HS-27A (cell line): ENCODE measurements around the gene HHAT.

Experiments used
- DNase-seq: peaks from one replicate; pipeline ENCODE4 v3.0.0-alpha.2; 2012; ENCODE audit warnings: low read depth, missing footprints

HHAT gene

DNA sequence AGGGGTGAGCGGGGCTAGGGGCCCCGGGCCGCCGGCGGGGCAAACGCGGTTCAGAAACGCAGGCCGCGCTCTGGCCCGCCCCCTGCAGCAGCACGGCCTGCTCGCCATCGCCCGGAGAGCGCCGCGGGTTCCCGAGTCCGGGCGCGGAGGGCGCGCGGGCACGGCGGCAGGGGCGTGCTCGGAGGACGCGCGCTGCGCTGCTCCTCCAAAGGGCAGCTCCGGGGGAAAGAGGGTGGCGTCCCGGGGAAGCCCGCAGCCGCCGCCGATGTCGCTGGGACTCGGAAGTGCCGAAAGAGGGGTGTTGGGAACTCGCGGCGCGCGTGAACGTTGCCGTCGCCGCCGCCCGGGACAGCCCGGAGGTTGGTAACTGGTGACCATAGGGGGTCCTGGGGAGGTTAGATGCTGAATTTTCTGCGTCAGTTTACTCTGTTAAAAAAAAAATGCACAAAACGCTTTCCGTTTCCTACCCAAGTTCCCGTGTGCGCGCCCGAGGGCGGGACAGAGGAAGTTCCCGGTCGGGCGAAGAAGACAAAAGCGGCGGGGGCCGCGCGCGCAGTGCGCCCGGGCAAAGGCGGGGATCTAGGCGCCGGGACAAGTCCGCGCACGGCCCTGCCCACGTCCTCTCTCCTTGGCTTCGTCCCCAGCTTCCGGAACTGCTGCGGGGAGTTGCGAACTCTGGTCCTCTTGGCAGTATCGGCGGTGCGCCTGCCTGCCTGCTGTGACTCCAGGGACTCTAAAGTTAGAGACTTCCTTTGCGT lies at the start of gene HHAT:
Gene HHAT (plus strand): TSS at position 157 of the 758 bp plus-strand sequence. CDS start 20,074 bp downstream, outside the sequence.
- DNase-seq = peak; percentile 56

DNA sequence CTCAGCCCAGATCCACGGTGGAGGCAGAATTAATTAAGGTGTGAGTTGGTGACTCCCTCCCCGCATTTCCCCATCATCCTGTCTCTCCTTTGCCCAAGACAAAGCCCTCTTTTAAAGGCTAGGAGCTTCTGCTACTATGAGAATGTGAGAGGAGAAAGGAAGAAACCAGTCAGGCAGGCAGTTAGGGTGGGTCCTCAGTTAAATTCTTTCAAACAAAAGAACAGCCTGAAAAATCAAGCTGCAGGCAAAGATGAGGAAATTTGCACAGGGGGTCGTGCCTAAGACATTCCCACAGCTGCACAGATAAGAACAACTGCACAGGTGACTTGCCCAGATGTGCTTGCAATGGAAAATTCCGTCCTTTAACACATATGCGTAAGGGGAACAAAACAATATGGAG lies 48.5 kb upstream of the HHAT start:
- no peak for DNase-seq

DNA sequence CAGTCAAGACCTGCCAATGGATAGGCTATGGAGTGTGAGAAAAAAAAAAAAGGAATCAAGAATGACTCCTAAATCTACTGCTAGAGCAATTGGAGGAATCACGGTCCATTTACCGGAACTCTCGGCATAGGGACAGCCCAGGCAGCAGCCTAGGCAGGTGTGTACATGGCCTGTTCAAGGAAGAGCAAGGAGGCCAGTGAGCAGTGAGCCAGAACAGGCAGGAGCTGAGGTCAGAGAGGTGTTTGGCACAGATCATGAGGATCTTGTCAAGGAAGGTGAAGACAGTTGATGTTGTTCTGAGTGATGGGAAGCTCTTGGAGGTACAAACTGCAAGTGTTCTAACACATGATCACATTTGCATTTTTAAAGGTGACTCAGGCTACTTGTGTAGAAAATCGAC lies 40.6 kb upstream of the HHAT start:
- no peak for DNase-seq

DNA sequence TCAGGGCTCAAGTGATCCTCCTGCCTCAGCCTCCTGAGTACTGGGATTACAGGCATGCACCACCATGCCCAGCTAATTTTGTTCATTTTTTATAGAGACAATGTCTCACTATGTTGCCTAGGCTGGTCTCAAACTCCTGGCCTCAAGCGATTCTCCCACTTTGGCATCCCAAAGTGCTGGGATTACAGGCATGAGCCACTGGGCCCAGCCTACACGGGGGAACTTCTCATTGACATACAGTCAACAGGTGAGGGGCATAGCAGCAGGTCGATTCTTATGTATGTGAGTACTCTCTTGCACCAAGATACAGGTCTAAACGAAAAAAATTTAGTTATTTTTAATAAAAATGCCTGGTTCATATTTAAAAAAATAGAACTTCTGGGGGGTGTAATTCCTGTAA lies 39.5 kb upstream of the HHAT start:
- DNase-seq = no peak

DNA sequence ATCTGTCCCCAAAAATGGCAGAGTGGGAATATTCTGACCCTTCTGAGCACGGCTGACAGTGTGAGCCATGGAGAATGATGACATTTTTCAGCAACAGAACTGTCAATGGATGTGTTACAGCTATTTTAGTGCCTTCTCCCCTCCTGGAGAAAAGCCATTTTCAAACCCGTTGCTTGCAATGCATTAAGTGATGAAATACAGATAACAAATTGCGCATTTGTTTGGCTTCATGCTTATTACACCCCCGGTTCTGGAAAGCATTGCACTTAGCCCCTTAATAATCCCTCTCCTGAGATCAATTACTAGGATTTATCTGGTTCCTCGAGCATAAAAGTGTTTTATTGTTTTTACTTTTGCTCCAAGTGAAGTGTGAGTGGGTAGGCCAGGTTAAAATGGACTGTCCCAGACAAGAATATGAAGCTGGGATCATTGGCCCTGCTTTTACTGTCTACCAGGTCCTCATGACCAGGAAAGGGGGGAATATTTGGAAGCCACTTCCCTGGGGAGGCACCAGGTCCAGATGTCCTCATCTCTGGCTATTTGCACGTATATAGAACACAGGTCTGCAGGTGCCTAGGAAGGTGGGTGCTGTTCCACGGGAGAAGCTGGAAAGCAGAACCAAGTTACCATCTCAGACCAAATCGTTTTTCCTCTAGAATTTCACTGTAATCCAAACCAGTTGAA lies 37.5 kb upstream of the HHAT start:
- no peak for DNase-seq

DNA sequence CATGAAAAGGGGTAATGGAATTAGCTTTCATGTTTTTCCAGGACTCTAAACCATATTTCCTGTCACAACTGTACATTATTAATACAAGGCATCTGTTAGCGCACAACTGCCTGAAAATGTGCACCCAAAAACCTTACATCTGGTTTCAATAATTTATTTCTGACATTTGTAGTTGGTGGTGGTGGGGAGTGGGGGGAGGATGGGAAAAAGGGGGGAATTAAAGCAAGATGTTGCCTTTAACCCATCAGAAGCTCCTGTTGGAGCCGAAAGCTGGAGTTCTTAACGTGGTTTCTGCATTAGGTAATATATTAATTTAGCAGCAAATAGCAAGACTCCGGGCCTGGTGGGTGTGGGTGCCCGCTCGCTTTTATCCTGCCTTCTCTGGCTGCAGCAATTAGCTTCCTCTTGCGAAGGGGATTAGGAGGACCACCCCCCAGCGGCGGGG lies 36.9 kb upstream of the HHAT start:
- DNase-seq = no peak

DNA sequence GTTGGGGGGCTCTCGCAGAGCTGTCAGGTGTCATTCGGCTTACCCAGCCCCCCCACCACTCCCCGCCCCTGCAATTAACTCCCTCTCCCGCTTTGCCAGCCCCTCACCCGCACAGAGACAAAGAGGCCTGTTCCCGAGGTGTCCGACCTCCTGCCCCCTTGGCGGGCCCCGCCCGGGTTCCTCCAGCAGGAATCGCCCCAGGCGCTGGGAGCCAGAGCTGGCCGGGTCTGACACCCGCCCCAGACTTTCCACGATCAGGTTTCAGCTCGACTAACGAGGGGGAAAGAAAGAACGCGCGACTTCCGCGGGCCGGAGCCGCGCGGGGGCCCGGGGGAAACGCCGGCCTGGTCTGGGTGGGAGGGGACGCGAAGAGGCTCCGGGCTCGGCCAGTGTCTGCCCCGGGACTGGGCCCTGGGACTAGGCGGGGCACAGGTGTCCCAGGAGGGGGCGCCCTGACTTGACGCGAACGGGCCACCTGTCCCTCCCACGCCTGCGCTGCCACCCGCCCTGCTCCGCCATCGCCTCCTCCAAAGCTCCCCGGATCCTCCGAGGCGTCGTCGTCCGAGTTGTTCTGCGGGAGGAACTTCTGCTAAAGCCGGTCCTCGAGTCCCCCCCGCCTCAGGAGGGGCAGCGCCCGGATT lies 36.4 kb upstream of the HHAT start:
- no peak for DNase-seq

DNA sequence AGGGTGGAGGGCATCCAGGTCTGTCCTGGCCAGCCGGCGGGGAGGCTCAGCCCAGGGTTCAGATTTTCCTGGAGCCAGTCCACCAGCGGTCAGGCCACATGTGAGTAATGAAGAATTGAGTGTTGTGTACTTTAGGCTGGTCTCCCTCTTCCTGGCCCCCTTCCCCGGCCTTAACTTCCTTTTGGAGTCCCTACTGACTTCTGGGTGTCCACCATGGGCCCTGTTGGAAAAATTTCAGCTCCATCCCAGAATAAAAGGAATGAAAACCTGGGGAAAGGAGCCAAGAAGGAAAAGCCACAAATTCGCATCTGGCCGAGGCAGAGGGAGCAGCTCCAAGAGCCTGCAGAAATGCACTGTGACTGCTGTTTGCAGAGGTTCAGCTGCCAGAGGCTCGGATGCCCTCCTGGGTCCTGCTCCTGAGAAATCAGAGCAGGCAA lies 35.5 kb upstream of the HHAT start:
- DNase-seq = no peak

DNA sequence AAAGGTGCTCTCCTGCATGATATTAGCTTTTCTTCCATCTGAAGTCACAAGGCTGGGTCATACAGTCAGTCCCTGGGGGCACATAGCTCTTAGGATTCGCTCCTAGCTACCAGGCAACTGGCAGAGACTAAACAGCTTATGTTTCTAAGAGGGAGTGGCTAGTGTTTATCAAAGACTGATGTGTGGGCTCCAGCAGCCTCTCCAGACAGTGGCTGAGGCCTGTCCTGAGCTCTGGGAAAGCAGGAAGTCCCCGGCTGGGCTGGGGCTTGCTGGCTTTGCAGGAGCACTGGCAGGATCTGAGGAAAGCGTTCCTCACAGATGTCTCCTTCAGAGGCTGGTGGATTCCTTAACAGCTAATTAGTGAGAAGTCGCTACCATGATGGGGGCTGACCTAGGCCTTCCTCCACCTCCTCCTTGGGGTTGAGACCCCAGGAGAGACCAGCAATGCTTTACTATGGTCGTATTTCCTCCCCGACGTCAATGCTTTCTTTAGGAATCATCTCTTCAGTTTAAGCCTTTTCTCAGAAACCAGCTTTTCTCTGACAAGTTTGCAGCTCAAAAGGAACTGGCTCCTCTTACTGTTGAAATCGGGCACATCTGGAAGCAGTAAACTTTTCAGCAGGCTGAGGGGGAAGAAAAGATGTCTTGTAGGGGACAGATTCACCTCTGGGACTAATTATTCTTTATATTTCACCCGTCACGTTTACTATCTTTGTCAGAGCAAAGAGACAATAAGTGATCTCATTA lies 33.5 kb upstream of the HHAT start:
- no peak for DNase-seq

DNA sequence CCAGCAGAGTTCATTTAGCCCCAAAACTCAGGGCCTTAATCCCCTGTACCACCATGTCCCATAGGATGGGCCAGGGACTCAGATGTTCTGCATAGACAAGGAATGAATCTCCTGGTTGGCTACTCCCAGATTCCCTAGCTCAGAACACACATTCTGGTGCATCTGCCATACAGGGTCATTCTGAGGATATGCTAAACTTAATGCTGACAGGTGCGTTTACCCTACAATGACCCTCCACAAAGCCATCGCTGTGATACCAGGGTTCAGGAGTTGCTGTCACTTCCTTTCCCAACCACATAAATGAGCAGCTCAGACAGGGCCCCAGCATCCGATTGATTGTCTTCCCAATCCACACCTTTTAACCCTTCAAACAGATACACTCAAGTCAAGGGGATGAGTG lies 32.0 kb upstream of the HHAT start:
- DNase-seq = no peak

DNA sequence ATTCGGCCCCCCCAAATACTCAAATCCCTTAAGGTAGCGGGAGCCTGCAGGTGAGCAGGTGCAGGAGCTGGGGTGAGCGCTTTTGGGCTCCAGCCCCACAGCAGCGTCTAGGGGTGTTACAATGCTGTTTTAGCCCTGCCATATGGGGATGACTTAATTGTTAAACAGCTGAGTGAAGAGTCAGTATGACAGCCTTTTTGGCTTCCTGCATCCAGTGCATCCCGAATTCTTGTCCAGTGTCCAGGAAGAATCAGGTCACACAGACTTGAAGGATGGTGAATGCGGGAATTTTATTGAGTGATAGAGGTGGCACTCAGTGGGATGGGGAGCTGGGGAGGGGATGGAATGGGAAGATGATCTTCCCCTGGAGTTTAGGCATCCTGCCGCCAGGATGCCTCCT lies 30.4 kb upstream of the HHAT start:
- DNase-seq = no peak

DNA sequence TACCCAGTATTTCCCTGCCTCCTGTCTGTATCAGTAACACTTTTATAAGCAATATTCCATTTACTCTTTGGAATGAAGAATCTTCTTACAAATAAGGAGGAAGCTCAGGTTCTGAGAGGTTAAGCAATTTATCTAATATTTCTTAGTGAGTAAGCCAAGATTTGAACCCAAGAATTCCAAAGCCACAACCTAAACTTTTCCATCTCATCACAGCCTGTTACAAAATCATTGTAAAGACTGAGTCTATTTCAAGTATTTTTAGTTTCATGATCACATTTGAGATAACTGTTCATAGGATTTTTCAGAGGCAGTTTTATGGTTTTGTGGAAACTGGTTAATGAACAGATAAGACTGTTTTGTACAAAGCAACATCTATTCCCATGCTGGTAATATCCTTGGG lies 29.8 kb upstream of the HHAT start:
- no peak for DNase-seq

DNA sequence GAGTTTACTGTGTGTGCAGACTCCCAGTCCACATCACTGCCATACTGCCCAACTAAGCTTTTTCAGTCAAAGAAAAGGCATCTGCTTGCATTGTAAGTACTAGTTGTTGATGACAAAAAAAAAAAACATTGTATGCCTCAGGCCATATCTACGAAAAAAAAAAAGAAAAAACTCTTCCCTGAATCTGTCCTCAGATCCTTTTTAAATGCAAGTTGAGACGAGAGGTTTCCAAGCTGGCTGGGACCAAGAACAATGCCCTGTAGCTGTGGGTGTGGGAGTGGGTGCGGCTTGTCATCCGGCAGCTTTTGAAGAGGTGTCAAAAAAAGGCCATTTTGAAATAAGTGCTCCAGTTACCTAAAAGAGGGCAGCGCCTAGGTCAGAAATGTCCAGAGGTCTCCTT lies 29.2 kb upstream of the HHAT start:
- DNase-seq = no peak

DNA sequence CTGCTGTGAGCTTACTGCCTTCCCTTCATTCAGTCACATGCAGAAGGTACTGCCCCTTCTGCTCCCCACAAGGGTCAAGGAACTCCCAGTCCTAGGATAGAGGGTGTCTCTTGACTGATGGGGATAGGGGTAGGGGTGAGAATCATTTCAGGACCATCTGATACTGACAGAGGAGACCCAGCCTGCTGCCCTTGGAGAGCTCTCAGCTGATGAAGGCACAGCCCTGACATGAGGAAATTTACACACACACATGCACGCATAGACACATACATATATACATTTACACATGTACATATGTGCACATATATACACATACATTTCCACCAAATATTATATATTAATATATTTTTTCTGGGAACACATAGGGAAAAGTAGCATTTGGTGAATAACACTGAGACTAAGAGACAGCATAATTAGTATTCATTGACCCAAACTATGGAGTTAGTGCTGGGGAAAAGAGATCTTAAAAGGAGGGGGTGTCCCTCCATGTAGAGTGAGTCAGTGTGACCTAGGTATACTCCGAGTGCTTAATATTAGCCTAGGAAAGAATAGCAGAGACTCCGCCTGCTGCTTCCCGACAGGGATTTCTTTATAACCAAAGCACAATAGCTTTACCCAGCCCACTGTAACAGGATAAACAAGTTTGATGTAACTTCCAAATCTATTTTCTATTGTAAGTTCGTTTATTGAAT lies 27.6 kb upstream of the HHAT start:
- DNase-seq = no peak

DNA sequence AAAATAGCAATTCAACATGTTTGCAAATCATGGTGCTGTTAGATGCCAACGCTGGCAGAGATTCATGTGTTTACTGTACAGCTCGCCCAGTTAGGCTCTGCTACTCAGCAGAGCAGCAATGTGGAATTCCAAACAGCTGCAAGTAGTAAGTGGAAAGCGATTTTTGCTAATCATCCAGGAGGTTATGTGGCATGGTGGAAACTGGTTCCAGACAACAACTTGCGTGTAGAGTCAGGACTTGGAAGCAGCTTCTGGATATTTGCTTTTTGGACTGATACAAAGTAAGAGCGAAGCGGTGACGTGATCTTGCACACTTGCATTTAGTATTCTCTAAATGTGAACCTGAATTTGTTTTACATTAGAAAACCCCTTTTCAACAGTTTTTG lies 27.1 kb upstream of the HHAT start:
- no peak for DNase-seq

DNA sequence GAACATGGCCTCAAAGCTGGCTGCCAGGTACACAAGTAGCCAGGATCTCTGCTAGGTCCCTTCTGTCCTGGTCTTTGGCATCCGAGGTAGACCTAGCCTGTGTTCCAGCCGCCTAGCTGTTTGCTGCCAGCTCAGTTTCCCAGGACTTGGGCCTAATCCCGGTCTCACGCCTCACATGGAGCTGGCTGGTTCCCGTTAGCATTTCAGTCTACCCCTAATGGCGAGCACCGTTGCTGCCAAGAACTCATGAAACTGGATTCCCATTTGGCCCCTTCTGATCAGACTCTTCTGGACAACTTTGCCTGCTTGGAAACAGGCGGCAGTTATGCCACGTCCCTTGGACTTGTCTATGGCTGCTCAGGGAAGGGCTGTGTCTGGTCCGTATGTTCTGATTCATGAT lies 26.2 kb upstream of the HHAT start:
- DNase-seq = no peak

DNA sequence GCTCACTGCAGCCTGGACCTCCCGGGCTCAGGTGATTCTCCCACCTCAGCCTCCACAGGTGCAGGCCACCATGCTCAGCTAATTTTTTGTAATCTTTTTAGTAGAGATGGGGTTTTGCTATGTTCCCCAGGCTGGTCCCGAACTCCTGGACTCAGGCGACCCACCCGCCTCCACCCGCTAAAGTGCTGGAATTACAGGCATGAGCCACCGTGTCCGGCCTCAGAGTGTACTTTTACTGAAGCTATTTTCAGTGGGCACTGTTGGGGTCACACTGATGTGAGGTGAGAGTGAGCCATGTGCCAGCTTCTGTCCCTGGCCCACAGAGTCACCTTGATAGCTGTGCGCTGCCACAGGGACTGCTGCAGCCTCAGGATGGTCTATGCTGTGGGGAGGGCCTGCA lies 25.3 kb upstream of the HHAT start:
- no peak for DNase-seq

DNA sequence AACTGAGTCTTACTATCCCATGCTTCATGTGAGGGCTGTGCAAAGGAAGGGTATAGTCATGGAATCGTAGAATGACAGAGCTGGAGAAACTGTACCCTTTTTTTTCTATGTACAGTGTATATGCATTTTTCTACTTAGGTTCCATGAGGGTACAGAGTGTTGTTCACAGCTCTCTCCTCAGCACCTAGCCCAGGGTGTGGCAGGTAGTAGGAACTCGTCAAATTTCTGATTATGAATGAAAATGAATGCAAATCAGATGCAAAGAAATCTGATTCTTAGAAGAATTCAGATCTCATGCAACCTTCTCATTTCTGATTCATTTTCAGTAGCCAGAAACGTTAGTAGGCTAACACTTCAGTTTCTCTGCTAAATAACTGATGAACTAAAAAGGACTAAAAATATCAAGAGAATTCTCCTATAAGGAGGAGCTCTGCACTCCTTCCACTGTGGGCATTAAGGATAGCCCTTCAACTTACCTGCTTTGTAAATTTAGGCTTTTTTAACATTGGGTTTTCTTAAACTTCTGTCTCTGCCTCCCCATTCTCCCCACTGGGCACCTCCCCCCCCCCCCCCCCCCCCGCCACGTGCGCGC lies 18.0 kb upstream of the HHAT start:
- DNase-seq = no peak

DNA sequence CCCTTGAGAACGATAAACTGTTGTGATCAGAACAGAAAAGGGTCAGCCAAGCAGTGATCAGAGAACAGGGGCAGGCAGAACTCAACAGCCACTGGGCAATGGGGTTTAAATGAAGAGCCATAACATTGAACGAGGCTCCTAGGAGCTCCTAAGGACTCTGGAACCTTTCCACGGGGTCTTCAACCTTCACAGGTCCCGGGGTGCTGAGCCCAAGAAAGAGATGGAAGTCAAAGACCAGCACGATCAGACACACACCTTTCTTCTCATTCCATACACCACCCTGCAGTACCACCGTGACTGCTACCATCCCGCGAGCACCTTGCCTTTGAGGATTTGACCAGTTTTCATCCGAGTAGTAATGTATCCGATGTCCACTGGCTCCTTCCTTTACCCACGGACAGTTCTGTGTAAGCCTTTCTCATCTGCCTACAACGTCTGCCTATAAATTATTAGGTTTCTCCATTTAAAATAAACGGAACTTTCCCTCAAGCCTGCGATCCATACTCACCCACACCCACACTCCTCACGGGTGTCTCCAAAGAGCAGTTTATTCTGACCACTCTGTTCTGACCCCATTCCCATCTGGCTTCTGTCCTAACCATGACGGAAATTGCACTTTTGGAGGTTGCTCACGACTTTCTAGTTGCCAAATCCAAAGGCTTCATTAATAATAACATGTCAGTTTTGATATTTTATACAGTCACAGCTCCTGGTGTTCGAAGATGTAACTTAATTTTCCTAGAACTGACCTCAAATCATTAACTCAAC lies 16.8 kb upstream of the HHAT start:
- no peak for DNase-seq

DNA sequence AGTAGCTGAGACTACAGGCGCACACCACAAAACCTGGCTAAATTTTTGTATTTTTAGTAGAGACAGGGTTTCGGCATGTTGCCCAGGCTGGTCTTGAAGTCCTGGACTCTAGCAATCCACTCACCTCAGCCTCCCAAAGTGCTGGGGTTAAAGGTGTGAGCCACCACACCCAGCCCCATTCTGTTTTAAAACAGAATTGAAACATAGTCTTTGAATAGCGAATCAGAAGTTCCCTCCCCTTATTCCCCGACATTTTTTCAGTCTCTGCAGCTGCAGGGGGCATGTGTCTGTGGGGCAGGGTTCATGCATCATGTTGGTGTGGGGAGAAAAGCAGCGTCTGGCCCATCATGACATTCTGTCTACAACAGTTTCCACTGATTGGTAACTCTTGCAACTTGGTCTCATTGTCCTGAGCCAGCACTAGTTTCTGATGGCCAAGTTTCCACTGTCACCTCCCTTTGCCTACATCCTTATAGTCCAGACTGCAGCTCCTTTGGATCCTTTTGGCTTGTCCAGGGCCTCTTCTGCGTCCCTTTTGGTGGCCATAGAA lies 15.6 kb upstream of the HHAT start:
- no peak for DNase-seq
